ENCODE measurements around the gene TIMM29.

TIMM29 gene

GRCh38 chr19:10971107-10971726, 42.6 kb downstream of the TIMM29 start (continued):
- TF ChIP-seq PPARA (CRISPR knock-in tag; IDR thresholded peaks at IDR 0.05; ENCODE audit: borderline replicate concordance), result no peak

- TF ChIP-seq OSR1 (CRISPR knock-in tag; IDR thresholded peaks at IDR 0.05) (no peak), CSRNP3 (CRISPR knock-in tag; IDR thresholded peaks at IDR 0.05) (no peak), ARNTL (CRISPR knock-in tag; IDR thresholded peaks at IDR 0.05; ENCODE audit: borderline replicate concordance, low read depth) (no peak), BACH2 (CRISPR knock-in tag; IDR thresholded peaks at IDR 0.05; ENCODE audit: borderline replicate concordance) (no peak), POU6F1 (CRISPR knock-in tag; IDR thresholded peaks at IDR 0.05; ENCODE audit: borderline replicate concordance, low read depth) (no peak), GLIS3 (CRISPR knock-in tag; IDR thresholded peaks at IDR 0.05) (no peak), ZFP30 (CRISPR knock-in tag; IDR thresholded peaks at IDR 0.05) (no peak)
- peak; percentile 74 for ATAC-seq
Measured at GRCh38 chr19:10975374-10976130, 46.9 kb downstream of the TIMM29 start.

GRCh38 chr19:10976131-10976892, 47.7 kb downstream of the TIMM29 start:
- TF ChIP-seq ISL1 (CRISPR knock-in tag; IDR thresholded peaks at IDR 0.05), result no peak
- no peak for TF ChIP-seq GLIS3 (CRISPR knock-in tag; IDR thresholded peaks at IDR 0.05)
- no peak for TF ChIP-seq POU6F1 (CRISPR knock-in tag; IDR thresholded peaks at IDR 0.05; ENCODE audit: borderline replicate concordance, low read depth)
- no peak for TF ChIP-seq SNAI2 (CRISPR knock-in tag; IDR thresholded peaks at IDR 0.05)
- TF ChIP-seq BACH2 (CRISPR knock-in tag; IDR thresholded peaks at IDR 0.05; ENCODE audit: borderline replicate concordance), result no peak
- no peak for TF ChIP-seq TOX (CRISPR knock-in tag; IDR thresholded peaks at IDR 0.05; ENCODE audit: borderline replicate concordance)
- TF ChIP-seq ZNF70 (CRISPR knock-in tag; IDR thresholded peaks at IDR 0.05), result no peak
- TF ChIP-seq ARNTL (CRISPR knock-in tag; IDR thresholded peaks at IDR 0.05; ENCODE audit: borderline replicate concordance, low read depth), result no peak
- no peak for TF ChIP-seq OSR1 (CRISPR knock-in tag; IDR thresholded peaks at IDR 0.05)
- ATAC-seq, result peak; percentile 15; the same call in 1 of the 3 replicates

GRCh38 chr19:10977742-10978092, 49.1 kb downstream of the TIMM29 start:
- no peak for ATAC-seq
- TF ChIP-seq ZFP3 (CRISPR knock-in tag; IDR thresholded peaks at IDR 0.05), result no peak
- TF ChIP-seq ZFP30 (CRISPR knock-in tag; IDR thresholded peaks at IDR 0.05), result no peak
- TF ChIP-seq CSRNP3 (CRISPR knock-in tag; IDR thresholded peaks at IDR 0.05), result no peak
- no peak for TF ChIP-seq PPARA (CRISPR knock-in tag; IDR thresholded peaks at IDR 0.05; ENCODE audit: borderline replicate concordance)
- TF ChIP-seq BACH2 (CRISPR knock-in tag; IDR thresholded peaks at IDR 0.05; ENCODE audit: borderline replicate concordance), result no peak
- no peak for TF ChIP-seq CREB5 (CRISPR knock-in tag; IDR thresholded peaks at IDR 0.05; ENCODE audit: low read depth)
- no peak for TF ChIP-seq ISL1 (CRISPR knock-in tag; IDR thresholded peaks at IDR 0.05)
- TF ChIP-seq TCF4 (CRISPR knock-in tag; IDR thresholded peaks at IDR 0.05; ENCODE audit: borderline replicate concordance), result no peak
- no peak for TF ChIP-seq ESRRG (CRISPR knock-in tag; IDR thresholded peaks at IDR 0.05)
- TF ChIP-seq PATZ1 (CRISPR knock-in tag; IDR thresholded peaks at IDR 0.05; ENCODE audit: borderline replicate concordance), result no peak
- no peak for TF ChIP-seq GLIS3 (CRISPR knock-in tag; IDR thresholded peaks at IDR 0.05)
- no peak for TF ChIP-seq ZNF8 (CRISPR knock-in tag; IDR thresholded peaks at IDR 0.05)
- TF ChIP-seq CSDC2 (CRISPR knock-in tag; IDR thresholded peaks at IDR 0.05), result no peak
- no peak for TF ChIP-seq ZC3H10 (CRISPR knock-in tag; IDR thresholded peaks at IDR 0.05)
- no peak for TF ChIP-seq ARNTL (CRISPR knock-in tag; IDR thresholded peaks at IDR 0.05; ENCODE audit: borderline replicate concordance, low read depth)
